Stimulated activated CD4-positive, alpha-beta T cell treated with anti-CD3 and anti-CD28 coated beads, Interleukin-2, amount 100 ng/mL, for 4 hours (primary cell): ENCODE measurements around the gene MED15.
"Not testable (repeated sequence)": the region's sequence is repeated elsewhere in the genome, so short reads cannot be mapped to it uniquely, and the experiment has no call there.

ENCODE experiments used
- DNase-seq: peaks from one replicate; pipeline ENCODE4 v3.0.0-alpha.2; 2020; ENCODE audit warnings: low read depth

Gene MED15

GRCh38 chr22:20604092-20604747 is 96.8 kb downstream of the MED15 start:
- no peak for DNase-seq

GRCh38 chr22:20604776-20605221 is 97.4 kb downstream of the MED15 start:
- DNase-seq, result no peak

- DNase-seq, result no peak
Measured at GRCh38 chr22:20605328-20605727, 97.9 kb downstream of the MED15 start.

- peak; percentile 54 for DNase-seq
Measured at GRCh38 chr22:20606041-20606783, 98.8 kb downstream of the MED15 start.

GRCh38 chr22:20606784-20607128 is 99.3 kb downstream of the MED15 start:
- DNase-seq, result no peak

GRCh38 chr22:20607157-20607907 is 99.9 kb downstream of the MED15 start:
- DNase-seq, result no peak

- no peak for DNase-seq
Measured at GRCh38 chr22:20610243-20610686, 102.9 kb downstream of the MED15 start.

- DNase-seq, result no peak
Measured at GRCh38 chr22:20610757-20611156, 103.3 kb downstream of the MED15 start.

- no peak for DNase-seq
Measured at GRCh38 chr22:20611418-20611817, 104.0 kb downstream of the MED15 start.

- no peak for DNase-seq
Measured at GRCh38 chr22:20613301-20613700, 105.9 kb downstream of the MED15 start.

- no peak for DNase-seq
Measured at GRCh38 chr22:20615021-20615420, 107.6 kb downstream of the MED15 start.

GRCh38 chr22:20615533-20616450 is 108.4 kb downstream of the MED15 start:
- no peak for DNase-seq

GRCh38 chr22:20616451-20617043 is 109.1 kb downstream of the MED15 start:
- no peak for DNase-seq

GRCh38 chr22:20618488-20618887 is 111.1 kb downstream of the MED15 start:
- no peak for DNase-seq

GRCh38 chr22:20619045-20619892 is 111.9 kb downstream of the MED15 start:
- DNase-seq, result no peak

GRCh38 chr22:20619893-20620194 is 112.4 kb downstream of the MED15 start:
- not testable (repeated sequence) for DNase-seq

- no peak for DNase-seq
Measured at GRCh38 chr22:20621162-20621561, 113.8 kb downstream of the MED15 start.

GRCh38 chr22:20622650-20623339 is 115.4 kb downstream of the MED15 start:
- DNase-seq, result no peak

- DNase-seq, result no peak
Measured at GRCh38 chr22:20624161-20624616, 116.8 kb downstream of the MED15 start.

GRCh38 chr22:20625270-20625669 is 117.9 kb downstream of the MED15 start:
- no peak for DNase-seq
